HepG2 (cell line): Measurements from ENCODE around the gene CNRIP1. TPM values are rescaled to one million over a fixed set of nuclear protein-coding genes. Genes with fewer than 3 reads are reported as not detected.

ENCODE experiments used
- CREB1 ChIP-seq, 2 experiments: fragments of 450-650 bp in 1 of 2; IDR thresholded peaks; 2 replicates each; pipeline ENCODE4 v1.6.1; 2016 to 2017; ENCODE audit warnings: control low read depth in 1 of 2, mild to moderate bottlenecking in 1 of 2, missing compliant biosample characterization in 1 of 2, missing genetic modification characterization in 1 of 2
- CREM ChIP-seq, 2 experiments: sonication (generic) in 1 of 2; formaldehyde crosslinking in 1 of 2; IDR thresholded peaks; 2 replicates each; pipeline versions ENCODE4 v1.4.0 to v1.6.1; 2016 to 2020; ENCODE audit warnings: antibody characterized with exemption in 1 of 2, mild to moderate bottlenecking in 1 of 2, missing genetic modification reagents in 1 of 2
- EHMT2 ChIP-seq: fragments of 200-600 bp; sonication (generic); IDR thresholded peaks from 2 replicates; pipeline ENCODE4 v1.7.0; 2017; ENCODE audit warnings: antibody characterized with exemption, low read depth, low read length, borderline replicate concordance
- MAX ChIP-seq: IDR thresholded peaks from 2 replicates; pipeline ENCODE4 v1.6.1; 2012; ENCODE audit warnings: inconsistent platforms
- MAZ ChIP-seq, 2 experiments: sonication (generic) in 1 of 2; formaldehyde crosslinking in 1 of 2; IDR thresholded peaks; 2 replicates each; pipeline versions ENCODE4 v1.5.0 to v1.6.1; 2012 to 2020; ENCODE audit warnings: low read depth in 2 of 2, mild to moderate bottlenecking in 2 of 2, borderline replicate concordance in 1 of 2, improper control_type of control experiment in 1 of 2, low read length in 1 of 2, missing genetic modification reagents in 1 of 2, moderate library complexity in 1 of 2
- TEAD3 ChIP-seq: optimal IDR thresholded peaks from 2 replicates; pipeline ENCODE3; 2016; ENCODE audit warnings: borderline replicate concordance
- ZMYM4 ChIP-seq: sonication (generic); formaldehyde crosslinking; IDR thresholded peaks from 2 replicates; pipeline ENCODE4 v1.8.1; 2023; ENCODE audit warnings: mild to moderate bottlenecking, missing genetic modification reagents
- ZNF281 ChIP-seq: sonication (generic); formaldehyde crosslinking; IDR thresholded peaks from 2 replicates; pipeline ENCODE4 v1.4.0; 2020; ENCODE audit warnings: missing genetic modification reagents, borderline replicate concordance
- polyA plus RNA-seq, 8 experiments: library from polyadenylated mRNA; depleted of rRNA in 3 of 8; stranded (reverse) in 7 of 8; unstranded in 1 of 8; fragments of >200 nt; fragmentation: Illumina TruSeq in 4 of 8; extraction: Trizol in 4 of 8; gene quantifications; 2 replicates each; pipeline versions ENCODE4 v1.2.1 to v1.2.3, GENCODE V29; 2011 to 2016; ENCODE audit warnings: low read depth in 4 of 8, missing spikeins in 1 of 8, mixed read lengths in 1 of 8; ENCODE audit not compliant: insufficient read depth in 1 of 8
- total RNA-seq, 5 experiments: library from RNA; depleted of rRNA; stranded (reverse); fragments of >200 nt; fragmentation: Illumina TruSeq; extraction: Trizol; gene quantifications; 2 replicates each; pipeline ENCODE4 v1.2.3, GENCODE V29; 2016; ENCODE audit warnings: low read depth in 1 of 5
- TF ChIP-seq, protein P1 (sequence below): sonication (generic); formaldehyde crosslinking; IDR thresholded peaks from 2 replicates; pipeline ENCODE4 v1.5.0; 2020; ENCODE audit warnings: mild to moderate bottlenecking, missing genetic modification reagents, moderate library complexity
- TF ChIP-seq, protein P2 (sequence below), 2 experiments: sonication (generic) in 1 of 2; formaldehyde crosslinking in 1 of 2; IDR thresholded peaks; 2 replicates each; pipeline versions ENCODE4 v1.5.1 to v1.6.1; 2011 to 2020; ENCODE audit warnings: borderline replicate concordance in 1 of 2, low read depth in 1 of 2, low read length in 1 of 2, mild to moderate bottlenecking in 1 of 2, missing genetic modification reagents in 1 of 2, moderate library complexity in 1 of 2

CNRIP1 gene
- total and polyA plus RNA-seq, 2 of the 13 experiments (the other 11 are each of a cell fraction or from before 2014, with no cell fraction given): not detected

DNA sequence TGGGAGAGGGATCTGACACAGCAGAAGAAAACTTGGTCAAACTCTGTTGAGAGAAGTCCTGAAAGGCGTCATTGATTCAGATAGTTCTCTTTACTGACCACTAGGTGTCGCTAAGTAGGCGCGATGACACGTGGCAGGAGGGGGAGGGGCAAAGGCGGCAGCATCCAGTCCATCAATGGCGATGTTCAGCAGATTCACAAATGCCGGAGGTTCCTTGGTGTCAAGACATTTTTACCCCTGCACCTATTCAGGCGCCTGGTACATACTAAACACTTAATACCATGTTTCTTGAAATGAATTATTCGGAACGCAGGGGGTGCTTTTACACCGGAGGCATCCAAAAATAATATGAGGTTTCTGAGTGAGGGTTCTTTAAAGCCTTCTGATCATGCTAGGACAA is 42.3 kb upstream of the CNRIP1 start (continued):
- TF ChIP-seq CREM (IDR thresholded peaks at IDR 0.05): peak; percentile 60; the same call in 1 of the 2 replicates
- TF ChIP-seq CREM (CRISPR knock-in tag; IDR thresholded peaks at IDR 0.05): no peak
- no peak for TF ChIP-seq TEAD3 (CRISPR knock-in tag)
- TF ChIP-seq, protein P1, sequence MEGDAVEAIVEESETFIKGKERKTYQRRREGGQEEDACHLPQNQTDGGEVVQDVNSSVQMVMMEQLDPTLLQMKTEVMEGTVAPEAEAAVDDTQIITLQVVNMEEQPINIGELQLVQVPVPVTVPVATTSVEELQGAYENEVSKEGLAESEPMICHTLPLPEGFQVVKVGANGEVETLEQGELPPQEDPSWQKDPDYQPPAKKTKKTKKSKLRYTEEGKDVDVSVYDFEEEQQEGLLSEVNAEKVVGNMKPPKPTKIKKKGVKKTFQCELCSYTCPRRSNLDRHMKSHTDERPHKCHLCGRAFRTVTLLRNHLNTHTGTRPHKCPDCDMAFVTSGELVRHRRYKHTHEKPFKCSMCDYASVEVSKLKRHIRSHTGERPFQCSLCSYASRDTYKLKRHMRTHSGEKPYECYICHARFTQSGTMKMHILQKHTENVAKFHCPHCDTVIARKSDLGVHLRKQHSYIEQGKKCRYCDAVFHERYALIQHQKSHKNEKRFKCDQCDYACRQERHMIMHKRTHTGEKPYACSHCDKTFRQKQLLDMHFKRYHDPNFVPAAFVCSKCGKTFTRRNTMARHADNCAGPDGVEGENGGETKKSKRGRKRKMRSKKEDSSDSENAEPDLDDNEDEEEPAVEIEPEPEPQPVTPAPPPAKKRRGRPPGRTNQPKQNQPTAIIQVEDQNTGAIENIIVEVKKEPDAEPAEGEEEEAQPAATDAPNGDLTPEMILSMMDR (CRISPR knock-in tag): peak; percentile 85
- peak; percentile 56 for TF ChIP-seq CREB1 (IDR thresholded peaks at IDR 0.05)
- peak; percentile 76 for TF ChIP-seq CREB1 (CRISPR knock-in tag; IDR thresholded peaks at IDR 0.05)
- no peak for TF ChIP-seq MAZ (IDR thresholded peaks at IDR 0.05; ENCODE audit: borderline replicate concordance, low read depth, low read length)
- 0 out of 2 replicates have a peak, but pooled peaks have one; percentile 17 for TF ChIP-seq MAZ (CRISPR knock-in tag; IDR thresholded peaks at IDR 0.05; ENCODE audit: low read depth)
- peak; percentile 100 for TF ChIP-seq ZNF281 (CRISPR knock-in tag)
- peak; percentile 49; the same call in 1 of the 2 replicates for TF ChIP-seq EHMT2
- TF ChIP-seq ZMYM4 (CRISPR knock-in tag): peak; percentile 89
- TF ChIP-seq, protein P2, sequence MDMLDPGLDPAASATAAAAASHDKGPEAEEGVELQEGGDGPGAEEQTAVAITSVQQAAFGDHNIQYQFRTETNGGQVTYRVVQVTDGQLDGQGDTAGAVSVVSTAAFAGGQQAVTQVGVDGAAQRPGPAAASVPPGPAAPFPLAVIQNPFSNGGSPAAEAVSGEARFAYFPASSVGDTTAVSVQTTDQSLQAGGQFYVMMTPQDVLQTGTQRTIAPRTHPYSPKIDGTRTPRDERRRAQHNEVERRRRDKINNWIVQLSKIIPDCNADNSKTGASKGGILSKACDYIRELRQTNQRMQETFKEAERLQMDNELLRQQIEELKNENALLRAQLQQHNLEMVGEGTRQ (IDR thresholded peaks at IDR 0.05; ENCODE audit: low read depth, low read length): peak; percentile 57
- TF ChIP-seq, protein P2 (CRISPR knock-in tag; IDR thresholded peaks at IDR 0.05; ENCODE audit: borderline replicate concordance): no peak; the same call in 1 of the 2 replicates
- TF ChIP-seq MAX: peak; percentile 98
